ENCODE results near the gene LRP1B.

The LRP1B gene

DNA sequence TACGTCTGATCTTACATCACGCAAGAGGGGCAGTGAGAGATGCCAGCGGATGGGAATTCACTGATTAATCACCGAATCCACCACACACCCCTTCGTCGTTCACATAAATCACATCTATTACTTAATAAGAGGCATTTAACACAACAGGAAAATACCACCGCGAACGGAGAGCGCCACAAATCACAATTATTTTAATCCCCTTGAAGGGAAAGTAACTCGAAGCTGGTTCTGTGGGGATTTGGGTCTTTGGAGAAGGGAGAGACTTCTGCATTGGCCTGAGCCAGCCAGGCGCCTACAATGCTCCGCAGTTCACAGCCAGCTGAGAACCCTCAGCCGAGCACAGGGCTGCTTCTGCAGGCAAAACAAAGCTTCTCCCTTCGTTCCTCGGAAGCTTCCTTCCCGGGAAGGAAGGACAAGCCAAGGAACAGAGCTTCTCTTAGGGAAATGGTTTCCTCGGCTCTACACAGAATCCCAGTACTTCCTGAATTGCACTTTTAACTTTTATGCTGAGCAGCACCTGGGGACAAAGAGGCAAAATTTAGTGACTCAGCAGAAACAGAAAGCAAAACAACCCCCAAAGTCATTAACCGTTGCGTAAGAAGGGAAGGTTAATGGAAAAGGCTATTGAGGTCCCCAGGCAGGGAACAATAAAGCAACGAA lies at the start of gene LRP1B:
TSS of gene LRP1B (minus strand) at position 7 of the 660 bp plus-strand sequence. CDS start 287 bp downstream, outside the sequence.
- Histone ChIP-seq H3K27ac (no peak within 1 kb of the TSS), H3K4me3 (peak within 1 kb of the TSS; percentile 66)
- TF ChIP-seq, protein P1, sequence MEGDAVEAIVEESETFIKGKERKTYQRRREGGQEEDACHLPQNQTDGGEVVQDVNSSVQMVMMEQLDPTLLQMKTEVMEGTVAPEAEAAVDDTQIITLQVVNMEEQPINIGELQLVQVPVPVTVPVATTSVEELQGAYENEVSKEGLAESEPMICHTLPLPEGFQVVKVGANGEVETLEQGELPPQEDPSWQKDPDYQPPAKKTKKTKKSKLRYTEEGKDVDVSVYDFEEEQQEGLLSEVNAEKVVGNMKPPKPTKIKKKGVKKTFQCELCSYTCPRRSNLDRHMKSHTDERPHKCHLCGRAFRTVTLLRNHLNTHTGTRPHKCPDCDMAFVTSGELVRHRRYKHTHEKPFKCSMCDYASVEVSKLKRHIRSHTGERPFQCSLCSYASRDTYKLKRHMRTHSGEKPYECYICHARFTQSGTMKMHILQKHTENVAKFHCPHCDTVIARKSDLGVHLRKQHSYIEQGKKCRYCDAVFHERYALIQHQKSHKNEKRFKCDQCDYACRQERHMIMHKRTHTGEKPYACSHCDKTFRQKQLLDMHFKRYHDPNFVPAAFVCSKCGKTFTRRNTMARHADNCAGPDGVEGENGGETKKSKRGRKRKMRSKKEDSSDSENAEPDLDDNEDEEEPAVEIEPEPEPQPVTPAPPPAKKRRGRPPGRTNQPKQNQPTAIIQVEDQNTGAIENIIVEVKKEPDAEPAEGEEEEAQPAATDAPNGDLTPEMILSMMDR (IDR thresholded peaks at IDR 0.05) = no peak
- DNase-seq (ENCODE audit: low spot score) = no peak

DNA sequence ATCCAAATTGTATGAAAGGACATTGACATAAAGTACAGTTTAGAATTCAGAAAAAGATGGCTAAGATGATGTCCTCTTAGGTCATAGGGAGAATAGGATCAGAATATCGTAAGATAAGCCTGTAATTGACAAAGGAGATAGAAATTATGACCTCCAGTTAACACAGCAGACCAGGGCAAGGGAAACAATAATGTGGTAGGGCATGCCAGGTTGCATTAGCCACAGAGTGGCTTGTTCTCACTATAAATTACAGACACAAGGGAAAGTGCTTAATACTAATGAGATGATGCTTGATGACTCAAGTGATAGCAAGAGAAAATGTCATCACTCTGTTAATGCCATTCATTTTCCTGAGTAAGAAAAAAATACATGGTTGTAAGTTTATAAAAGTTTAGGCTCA lies 48.9 kb upstream of the LRP1B start:
- TF ChIP-seq, protein P1 (IDR thresholded peaks at IDR 0.05) = no peak
- no peak for DNase-seq (ENCODE audit: low spot score)
- H3K27ac ChIP-seq = no peak overlapping the region
- H3K4me3 ChIP-seq = no peak overlapping the region

DNA sequence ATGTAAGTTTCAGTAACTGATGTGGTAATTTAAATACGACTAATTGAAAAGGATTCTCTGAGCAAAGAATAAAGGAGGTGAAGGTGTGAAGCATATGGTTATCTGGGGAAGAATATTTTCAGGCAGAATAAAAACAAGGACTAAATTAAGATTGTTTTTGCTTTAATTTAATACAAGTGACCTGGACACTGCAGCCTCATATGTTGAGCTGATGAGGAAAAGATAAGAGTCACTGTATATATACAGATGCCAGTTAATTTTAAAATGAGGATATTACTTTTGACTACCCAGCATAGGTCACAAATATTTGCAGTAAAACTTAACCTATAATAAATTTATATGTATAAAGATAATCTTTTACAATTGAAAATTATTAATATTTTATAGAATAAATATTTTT lies 47.8 kb upstream of the LRP1B start:
- Histone ChIP-seq H3K4me3 (no peak overlapping the region), H3K27ac (no peak overlapping the region)
- TF ChIP-seq, protein P1 (IDR thresholded peaks at IDR 0.05) = no peak
- DNase-seq (ENCODE audit: low spot score) = no peak

DNA sequence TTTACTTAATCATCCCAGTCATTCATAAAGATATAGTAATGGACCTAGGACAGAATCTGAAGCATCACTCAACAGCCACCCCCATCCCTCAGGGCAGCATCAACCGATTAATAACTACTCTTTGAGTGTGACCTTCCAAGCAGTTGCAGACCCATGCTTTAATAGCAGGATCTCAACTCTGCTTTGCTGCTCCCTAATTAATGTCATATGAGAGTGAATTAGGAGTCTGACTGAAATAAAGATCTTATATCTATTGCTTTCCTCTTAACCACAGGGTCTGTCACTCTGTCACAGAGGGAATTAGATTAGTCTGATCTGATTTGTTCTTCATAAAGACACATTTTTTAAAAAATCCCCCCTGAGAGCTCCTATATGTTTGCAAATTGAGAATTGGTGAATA lies 46.1 kb upstream of the LRP1B start:
- TF ChIP-seq, protein P1 (IDR thresholded peaks at IDR 0.05) = no peak
- H3K4me3 ChIP-seq = no peak overlapping the region
- no peak overlapping the region for H3K27ac ChIP-seq
- no peak for DNase-seq (ENCODE audit: low spot score)

DNA sequence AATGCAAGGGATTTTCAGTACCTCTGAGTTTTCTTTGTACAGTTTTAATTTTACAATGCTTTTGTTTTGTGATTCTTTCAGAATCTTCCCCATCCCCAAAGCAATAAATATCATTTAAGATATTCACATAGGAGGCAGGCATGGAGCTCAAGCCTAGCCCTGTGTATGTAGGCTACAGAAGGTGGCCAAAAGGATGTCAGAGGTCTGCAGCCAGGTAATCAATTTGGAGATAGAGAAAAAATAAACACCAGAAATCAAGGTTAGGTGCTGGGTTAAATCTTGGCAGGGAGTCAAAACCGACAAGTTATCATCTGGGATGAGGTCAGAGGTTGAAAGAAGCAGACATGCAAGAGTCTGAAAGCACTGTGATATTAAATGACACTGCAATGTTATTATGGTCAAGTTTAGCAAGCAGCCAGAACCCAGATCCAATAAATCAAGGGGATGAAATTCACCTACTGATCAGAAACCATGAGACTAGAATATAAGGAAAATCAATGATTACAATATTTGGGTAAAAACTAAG lies 45.1 kb upstream of the LRP1B start:
- TF ChIP-seq, protein P1 (IDR thresholded peaks at IDR 0.05) = no peak
- H3K4me3 ChIP-seq = no peak overlapping the region
- DNase-seq (ENCODE audit: low spot score) = no peak
- no peak overlapping the region for H3K27ac ChIP-seq

DNA sequence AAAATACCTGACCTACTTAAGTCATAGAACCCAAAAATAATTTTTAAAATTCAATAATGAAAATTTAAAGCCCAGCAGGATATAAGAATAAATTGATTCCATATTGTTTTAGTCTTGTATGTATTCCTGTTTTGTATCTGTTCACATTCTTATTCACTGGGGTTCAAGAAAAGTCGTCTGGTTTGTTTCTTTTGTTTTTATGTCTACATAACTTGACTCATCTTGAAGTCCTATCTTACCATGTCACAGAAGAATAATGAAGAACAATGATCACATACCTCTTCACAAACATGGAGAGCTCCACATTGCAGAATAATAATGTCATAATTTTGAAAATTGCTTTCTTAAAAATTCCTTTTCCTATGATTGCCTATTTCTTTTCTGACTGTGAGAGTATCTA lies 43.4 kb upstream of the LRP1B start:
- no peak for DNase-seq (ENCODE audit: low spot score)
- TF ChIP-seq, protein P1 (IDR thresholded peaks at IDR 0.05) = no peak
- Histone ChIP-seq H3K4me3 (no peak overlapping the region), H3K27ac (no peak overlapping the region)

DNA sequence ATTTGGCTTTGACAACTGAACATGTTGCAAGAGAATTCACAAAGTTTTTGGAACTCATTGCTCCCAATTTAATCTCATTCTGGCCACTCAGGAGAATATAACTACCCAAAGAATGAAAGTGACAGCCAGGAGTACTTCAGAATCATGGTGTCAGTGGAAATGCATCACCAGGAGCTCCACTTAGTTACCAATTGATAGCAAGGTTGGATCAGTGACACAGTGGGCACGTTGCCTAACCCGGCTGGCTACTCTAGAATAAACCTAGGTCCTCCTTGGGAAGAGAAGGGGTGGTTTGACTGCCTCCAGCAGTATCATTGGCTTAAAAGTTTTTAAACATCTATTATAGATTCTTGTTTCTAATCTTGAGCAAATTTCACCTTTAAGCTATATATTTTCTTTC lies 40.0 kb upstream of the LRP1B start:
- H3K27ac ChIP-seq = no peak overlapping the region
- H3K4me3 ChIP-seq = no peak overlapping the region
- TF ChIP-seq, protein P1 (IDR thresholded peaks at IDR 0.05) = no peak
- DNase-seq (ENCODE audit: low spot score) = no peak

All from coronary artery (tissue), 2 donors.